ENCODE measurements around the gene DNAAF5.

Gene DNAAF5

GRCh38 chr7:768881-769504, 42.5 kb downstream of the DNAAF5 start:
- Mint-ChIP-seq H3K36me3 (ENCODE audit: low read depth) (peaks cover 84% of the 10 kb centered on the region), H3K27ac (no peak overlapping the region), H3K27me3 (no peaks in the 10 kb centered on the region), H3K9me3 (no peaks in the 10 kb centered on the region), H3K4me3 (no peak overlapping the region), H3K4me1 (ENCODE audit: low read depth) (no peaks in the 10 kb centered on the region)
- intact Hi-C loops (cut with micrococcal nuclease): no loop called here

GRCh38 chr7:770336-770735, 43.8 kb downstream of the DNAAF5 start:
- Mint-ChIP-seq H3K27ac (no peak overlapping the region), H3K36me3 (ENCODE audit: low read depth) (peaks cover 84% of the 10 kb centered on the region), H3K9me3 (no peaks in the 10 kb centered on the region), H3K4me3 (no peak overlapping the region), H3K4me1 (ENCODE audit: low read depth) (no peaks in the 10 kb centered on the region), H3K27me3 (no peaks in the 10 kb centered on the region)
- intact Hi-C loops (cut with micrococcal nuclease): no loop called here

GRCh38 chr7:770741-771166, 44.3 kb downstream of the DNAAF5 start:
- H3K27ac Mint-ChIP-seq: no peak overlapping the region
- H3K27me3 Mint-ChIP-seq: no peaks in the 10 kb centered on the region
- intact Hi-C loops (cut with micrococcal nuclease): no loop called here
- H3K36me3 Mint-ChIP-seq (ENCODE audit: low read depth): peaks cover 84% of the 10 kb centered on the region
- H3K9me3 Mint-ChIP-seq: no peaks in the 10 kb centered on the region
- no peak overlapping the region for H3K4me3 Mint-ChIP-seq
- H3K4me1 Mint-ChIP-seq (ENCODE audit: low read depth): no peaks in the 10 kb centered on the region

DNA sequence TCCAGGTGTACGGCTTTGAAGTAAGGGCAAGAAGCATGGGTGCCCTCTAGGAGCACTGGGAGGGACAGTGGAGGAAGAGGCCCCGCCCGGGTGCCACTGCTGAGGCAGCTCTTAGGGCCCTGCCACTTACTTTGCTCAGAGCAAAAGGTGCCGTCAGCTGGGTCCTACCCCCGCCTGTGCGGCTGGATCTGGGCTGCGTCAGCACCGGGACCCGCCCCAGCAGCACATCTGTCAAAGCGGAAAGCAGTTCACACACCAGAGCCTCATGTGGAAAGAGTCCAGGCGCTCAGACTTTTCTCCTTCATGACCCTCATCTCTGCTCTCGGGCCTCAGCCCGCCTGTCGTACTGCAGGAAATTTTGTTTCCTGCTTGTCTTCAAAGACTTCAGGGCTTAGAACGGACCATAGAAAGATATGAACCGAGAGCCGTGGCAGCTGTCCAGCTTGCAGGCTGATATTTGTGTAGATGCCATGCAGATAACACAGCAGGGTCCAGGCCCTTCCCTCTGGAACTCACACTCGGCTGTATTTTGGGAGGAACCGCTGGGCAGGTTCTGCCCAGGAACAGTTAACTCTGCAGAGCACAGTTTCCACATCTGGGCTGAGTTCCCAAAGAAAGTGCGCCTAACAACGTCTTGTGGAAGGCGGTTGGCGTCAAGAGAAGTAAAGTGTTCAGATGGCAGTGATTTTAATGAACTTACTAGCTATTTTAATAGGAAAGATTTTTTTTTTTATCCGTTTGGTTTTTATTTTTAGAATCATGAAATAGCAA, 44.9 kb downstream of the DNAAF5 start:
- H3K36me3 Mint-ChIP-seq (ENCODE audit: low read depth): peaks cover 90% of the 10 kb centered on the region
- H3K4me3 Mint-ChIP-seq: no peak overlapping the region
- no peak overlapping the region for H3K27ac Mint-ChIP-seq
- H3K4me1 Mint-ChIP-seq (ENCODE audit: low read depth): no peaks in the 10 kb centered on the region
- no peaks in the 10 kb centered on the region for H3K27me3 Mint-ChIP-seq
- no peaks in the 10 kb centered on the region for H3K9me3 Mint-ChIP-seq
- intact Hi-C loops (cut with micrococcal nuclease): no loop called here

DNA sequence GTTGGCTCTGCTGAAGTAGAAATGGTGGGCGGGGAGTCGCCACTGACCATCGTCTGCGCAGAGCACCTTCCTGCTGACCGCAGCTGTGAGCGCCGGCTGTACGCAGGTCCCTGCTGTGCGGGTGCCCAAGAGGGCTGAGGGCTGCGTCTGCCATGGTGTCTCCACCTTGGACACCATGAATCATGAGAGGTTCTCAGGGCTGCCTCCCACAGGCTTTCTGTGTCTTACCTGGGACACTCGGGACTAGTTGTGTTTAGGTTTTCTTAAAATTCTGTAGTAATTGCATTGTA, 45.5 kb downstream of the DNAAF5 start:
- Mint-ChIP-seq H3K27ac (no peak overlapping the region), H3K9me3 (no peaks in the 10 kb centered on the region), H3K4me3 (no peak overlapping the region), H3K4me1 (ENCODE audit: low read depth) (no peaks in the 10 kb centered on the region), H3K27me3 (no peaks in the 10 kb centered on the region), H3K36me3 (ENCODE audit: low read depth) (peaks cover 96% of the 10 kb centered on the region)
- intact Hi-C loops (cut with micrococcal nuclease): no loop called here

DNA sequence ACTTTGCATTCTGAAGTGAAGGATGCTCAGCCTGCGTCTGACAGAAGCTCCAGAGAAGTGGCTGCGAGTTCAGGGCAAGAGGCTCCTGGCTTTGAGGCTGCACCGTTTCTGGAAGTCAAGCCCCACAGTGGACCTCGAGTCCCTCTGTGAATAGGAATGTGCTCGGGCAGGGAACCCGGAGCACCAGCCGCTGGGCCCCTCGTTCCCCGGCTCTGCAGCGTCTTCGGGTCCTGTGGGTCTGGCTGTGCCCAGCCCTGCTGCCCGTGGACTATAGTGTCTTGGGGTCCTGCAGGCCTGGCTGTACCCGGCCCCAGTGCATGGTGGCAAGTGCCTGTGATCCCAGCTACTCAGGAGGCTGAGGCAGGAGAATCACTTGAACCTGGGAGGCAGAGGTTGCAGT, 45.9 kb downstream of the DNAAF5 start:
- Mint-ChIP-seq H3K9me3 (no peaks in the 10 kb centered on the region), H3K36me3 (ENCODE audit: low read depth) (peaks cover 96% of the 10 kb centered on the region), H3K27ac (no peak overlapping the region), H3K27me3 (no peaks in the 10 kb centered on the region), H3K4me3 (no peak overlapping the region), H3K4me1 (ENCODE audit: low read depth) (no peaks in the 10 kb centered on the region)
- intact Hi-C loops (cut with micrococcal nuclease): no loop called here

- H3K36me3 Mint-ChIP-seq (ENCODE audit: low read depth): peaks cover 96% of the 10 kb centered on the region
- no peaks in the 10 kb centered on the region for H3K9me3 Mint-ChIP-seq
- H3K27me3 Mint-ChIP-seq: no peaks in the 10 kb centered on the region
- intact Hi-C loops (cut with micrococcal nuclease): no loop called here
- no peak overlapping the region for H3K27ac Mint-ChIP-seq
- H3K4me3 Mint-ChIP-seq: no peak overlapping the region
- no peaks in the 10 kb centered on the region for H3K4me1 Mint-ChIP-seq (ENCODE audit: low read depth)
Observed at GRCh38 chr7:772861-773621, 46.5 kb downstream of the DNAAF5 start.

DNA sequence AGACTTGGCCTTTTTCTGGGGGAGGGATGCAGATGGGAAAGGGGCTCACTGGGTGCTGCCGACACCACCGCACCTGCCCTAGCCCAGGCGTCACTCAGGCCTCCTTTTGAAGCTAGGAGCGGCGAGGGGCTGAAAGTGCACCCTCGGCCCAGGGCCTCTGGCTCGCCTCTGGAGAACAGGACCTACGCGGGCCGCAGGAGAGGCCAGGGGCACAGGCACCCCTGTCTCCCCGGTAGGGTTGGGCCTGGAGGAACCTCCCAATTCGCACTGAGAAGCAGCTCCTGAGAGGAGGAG, 47.1 kb downstream of the DNAAF5 start:
- Mint-ChIP-seq H3K27me3 (no peaks in the 10 kb centered on the region), H3K9me3 (no peaks in the 10 kb centered on the region), H3K4me1 (ENCODE audit: low read depth) (no peaks in the 10 kb centered on the region), H3K27ac (no peak overlapping the region), H3K36me3 (ENCODE audit: low read depth) (peaks cover 96% of the 10 kb centered on the region), H3K4me3 (no peak overlapping the region)
- intact Hi-C loops (cut with micrococcal nuclease): no loop called here

DNA sequence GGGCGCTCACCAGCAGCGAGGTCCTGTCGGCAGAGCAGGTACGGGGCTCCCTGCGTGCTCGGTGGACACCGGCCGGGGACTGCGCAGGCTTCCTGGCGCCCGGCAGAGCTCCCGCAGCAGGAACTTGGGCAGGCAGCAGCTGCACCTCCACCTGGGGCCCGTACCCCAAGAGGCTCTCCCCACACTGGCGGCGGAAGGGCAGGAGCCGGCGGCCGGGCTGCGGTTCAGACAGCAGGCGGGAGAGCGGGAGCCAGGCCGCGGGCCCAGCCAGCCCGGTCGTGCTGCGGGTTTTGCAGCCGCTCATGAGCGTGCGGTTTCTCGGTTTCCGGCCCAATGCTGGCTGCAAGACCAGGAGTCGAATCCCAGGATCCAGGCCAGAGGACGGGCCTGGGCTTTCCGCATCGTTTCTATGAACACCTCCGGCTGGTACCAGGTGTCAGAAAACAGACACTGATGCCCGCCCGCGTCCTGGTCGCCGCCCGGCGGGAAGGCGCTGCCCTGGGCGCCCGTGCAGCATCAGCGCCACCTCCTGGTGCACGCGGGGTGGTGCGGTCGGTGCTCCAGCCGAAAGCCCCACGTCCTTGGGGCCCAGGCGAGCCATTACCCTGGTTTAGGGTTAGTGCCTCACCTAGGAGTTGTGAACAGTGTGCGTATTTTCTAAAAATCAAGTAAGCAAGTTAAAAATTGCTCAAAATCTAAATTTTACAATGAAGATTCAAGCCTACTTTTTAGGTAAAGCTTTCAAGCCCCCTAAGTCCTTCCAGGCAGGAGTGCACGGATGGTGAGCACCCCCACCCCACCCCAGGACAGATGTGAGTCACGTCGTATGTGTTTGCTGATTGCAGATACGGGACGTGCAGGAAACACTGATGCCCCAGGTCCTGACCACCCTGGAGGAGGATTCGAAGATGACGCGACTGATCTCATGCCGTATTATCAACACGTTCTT, 47.9 kb downstream of the DNAAF5 start:
- Mint-ChIP-seq H3K27me3 (no peaks in the 10 kb centered on the region), H3K9me3 (no peaks in the 10 kb centered on the region), H3K36me3 (ENCODE audit: low read depth) (peaks cover 96% of the 10 kb centered on the region), H3K4me3 (no peak overlapping the region), H3K4me1 (ENCODE audit: low read depth) (no peaks in the 10 kb centered on the region), H3K27ac (no peak overlapping the region)
- intact Hi-C loops (cut with micrococcal nuclease): loop anchor here (2.0 kb wide), 1 partner anchor 452 kb away; no protein-coding TSS in a partner anchor

DNA sequence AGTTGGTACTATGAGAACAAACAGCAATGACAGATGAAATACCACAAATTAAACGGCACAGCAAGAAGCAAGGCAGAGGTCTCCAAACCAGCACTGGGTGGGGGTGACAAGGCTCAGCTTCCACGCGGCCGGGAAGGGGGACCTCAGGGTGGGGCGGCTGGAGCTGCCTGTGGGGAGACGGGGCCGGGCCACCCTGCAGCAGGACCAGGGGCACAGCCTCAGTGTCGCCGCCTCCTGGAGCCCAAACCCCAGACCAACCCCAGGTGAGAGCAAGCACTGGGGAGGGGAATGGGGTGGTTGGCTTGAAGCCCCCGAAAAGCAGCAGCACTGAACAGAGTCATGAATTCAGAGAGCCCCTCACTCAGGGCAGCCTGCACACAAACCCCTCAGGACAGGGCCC, 49.9 kb downstream of the DNAAF5 start:
- Mint-ChIP-seq H3K36me3 (ENCODE audit: low read depth) (peaks cover 99% of the 10 kb centered on the region), H3K4me1 (ENCODE audit: low read depth) (no peaks in the 10 kb centered on the region), H3K9me3 (no peaks in the 10 kb centered on the region), H3K27me3 (no peaks in the 10 kb centered on the region), H3K4me3 (no peak overlapping the region), H3K27ac (no peak overlapping the region)
- intact Hi-C loops (cut with micrococcal nuclease): no loop called here

DNA sequence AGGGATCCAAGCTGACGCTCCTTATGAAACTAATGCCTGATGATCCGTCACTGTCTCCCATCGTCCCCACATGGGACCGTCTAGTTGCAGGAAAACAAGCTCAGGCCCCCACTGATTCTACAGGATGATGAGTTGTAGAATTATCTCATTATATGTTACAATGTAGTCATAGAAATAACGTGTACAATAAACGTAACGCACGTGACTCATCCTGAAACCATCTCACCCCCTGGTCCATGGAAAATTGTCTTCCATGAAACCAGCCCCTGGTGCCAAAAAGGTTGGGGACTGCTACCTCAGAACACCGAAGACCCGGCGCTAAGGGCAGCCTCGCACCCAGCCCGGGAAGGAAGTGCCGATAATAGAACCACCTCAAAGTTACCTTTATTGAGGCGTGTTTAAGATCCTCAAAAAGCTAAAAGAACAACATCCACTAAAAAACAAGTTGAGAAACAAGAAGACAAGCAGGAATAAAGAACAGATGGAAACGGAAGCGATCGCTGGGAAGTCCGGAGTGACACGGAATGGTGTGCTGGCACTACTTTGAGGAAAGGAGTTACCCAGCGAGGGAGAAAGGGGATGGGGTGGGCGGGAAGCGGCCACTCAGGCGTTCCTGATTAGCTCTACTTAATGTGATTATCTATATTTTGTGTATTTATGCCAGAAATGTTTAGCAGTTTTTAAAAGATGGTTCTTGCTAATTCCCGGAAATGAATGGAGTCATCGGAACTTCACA, 50.7 kb downstream of the DNAAF5 start:
- peaks cover 6% of the 10 kb centered on the region for H3K9me3 Mint-ChIP-seq
- H3K4me3 Mint-ChIP-seq: no peak overlapping the region
- intact Hi-C loops (cut with micrococcal nuclease): no loop called here
- H3K27ac Mint-ChIP-seq: no peak overlapping the region
- H3K4me1 Mint-ChIP-seq (ENCODE audit: low read depth): no peaks in the 10 kb centered on the region
- peaks cover 99% of the 10 kb centered on the region for H3K36me3 Mint-ChIP-seq (ENCODE audit: low read depth)
- no peaks in the 10 kb centered on the region for H3K27me3 Mint-ChIP-seq

DNA sequence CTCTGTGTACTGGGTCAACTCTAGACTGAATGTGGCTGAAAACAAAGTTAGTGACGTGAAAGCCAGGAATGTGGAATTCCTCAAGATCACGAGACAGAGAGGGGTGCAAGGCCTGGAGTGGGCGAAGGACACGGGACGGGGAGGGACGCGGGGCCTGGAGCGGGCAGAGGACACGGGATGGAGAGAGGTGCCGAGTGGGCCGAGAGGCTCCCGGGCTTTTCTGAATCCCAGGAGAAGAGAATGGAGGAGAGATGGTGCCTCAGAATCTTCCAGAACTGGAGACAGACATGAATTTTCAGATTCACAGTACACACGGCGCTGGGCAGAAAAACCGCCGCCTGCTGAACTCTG, 51.2 kb downstream of the DNAAF5 start:
- H3K27me3 Mint-ChIP-seq: no peaks in the 10 kb centered on the region
- no peaks in the 10 kb centered on the region for H3K4me1 Mint-ChIP-seq (ENCODE audit: low read depth)
- intact Hi-C loops (cut with micrococcal nuclease): no loop called here
- no peak overlapping the region for H3K4me3 Mint-ChIP-seq
- H3K9me3 Mint-ChIP-seq: peaks cover 11% of the 10 kb centered on the region
- H3K27ac Mint-ChIP-seq: no peak overlapping the region
- peaks cover 99% of the 10 kb centered on the region for H3K36me3 Mint-ChIP-seq (ENCODE audit: low read depth)

DNA sequence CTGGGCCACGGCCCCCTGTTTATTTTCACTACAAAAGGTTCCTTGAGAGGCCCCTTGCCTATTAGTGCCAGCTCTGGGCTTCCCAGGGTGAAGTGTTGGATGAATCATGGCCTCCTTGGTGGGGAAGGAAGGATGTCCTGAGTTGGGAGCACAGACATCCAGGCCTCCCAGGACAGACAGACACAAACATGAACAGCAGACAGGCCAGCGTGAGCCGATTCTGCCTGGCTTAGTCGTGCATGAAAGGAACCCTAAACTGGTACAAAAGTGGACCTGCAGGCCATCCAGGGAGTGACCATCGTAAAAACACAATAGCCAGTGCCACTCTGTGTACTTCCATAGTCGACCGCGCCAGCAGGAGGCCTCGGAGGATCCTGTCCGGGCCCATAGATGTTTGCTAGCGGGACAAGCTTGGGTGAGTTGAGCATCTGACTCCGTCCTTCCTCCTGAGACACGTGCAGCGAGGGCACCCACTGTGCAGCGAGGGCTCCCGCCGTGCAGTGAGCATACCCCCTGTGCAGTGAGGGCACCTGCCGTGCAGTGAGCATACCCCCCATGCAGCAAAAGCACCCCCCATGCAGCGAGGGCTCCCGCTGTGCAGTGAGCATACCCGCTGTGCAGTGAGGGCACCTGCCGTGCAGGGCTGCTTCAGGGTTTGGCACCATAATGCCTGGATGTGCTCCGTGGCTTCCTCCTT, 51.9 kb downstream of the DNAAF5 start:
- intact Hi-C loops (cut with micrococcal nuclease): no loop called here
- peaks cover 99% of the 10 kb centered on the region for H3K36me3 Mint-ChIP-seq (ENCODE audit: low read depth)
- no peak overlapping the region for H3K27ac Mint-ChIP-seq
- peaks cover 12% of the 10 kb centered on the region for H3K9me3 Mint-ChIP-seq
- no peak overlapping the region for H3K4me3 Mint-ChIP-seq
- no peaks in the 10 kb centered on the region for H3K4me1 Mint-ChIP-seq (ENCODE audit: low read depth)
- no peaks in the 10 kb centered on the region for H3K27me3 Mint-ChIP-seq
